Activated T-helper 17 cell treated with anti-CD3 and anti-CD28 coated beads, Interleukin-2, amount 50 U/mL, for 72 hours (primary cell): Measurements from ENCODE around the gene ANKRD23. TPM values are rescaled to one million over a fixed set of nuclear protein-coding genes. Genes with fewer than 3 reads are reported as not detected.
A peak's percentile ranks its signal among the peaks of the same experiment; 100 is the strongest.

ENCODE experiments used
- ATAC-seq: fragments of 150-1000 bp; cut with Tn5 transposase; replicated peaks from 2 replicates; pipeline ENCODE4 v1.10.0; 2021; ENCODE audit warnings: mild to moderate bottlenecking, moderate library complexity
- H3K27ac Mint-ChIP-seq: one replicate; pipeline ENCODE4 v1.8.0; 2022; ENCODE audit warnings: mixed read lengths
- H3K27me3 Mint-ChIP-seq: one replicate; pipeline ENCODE4 v1.8.0; 2022; ENCODE audit warnings: mixed read lengths
- H3K36me3 Mint-ChIP-seq: one replicate; pipeline ENCODE4 v1.8.0; 2022; ENCODE audit warnings: low read depth, mild to moderate bottlenecking, mixed read lengths
- H3K4me1 Mint-ChIP-seq: one replicate; pipeline ENCODE4 v1.8.0; 2022; ENCODE audit warnings: mixed read lengths
- H3K4me3 Mint-ChIP-seq: one replicate; pipeline ENCODE4 v1.8.0; 2022; ENCODE audit warnings: mild to moderate bottlenecking, mixed read lengths
- H3K9me3 Mint-ChIP-seq: one replicate; pipeline ENCODE4 v1.8.0; 2022; ENCODE audit warnings: mixed read lengths
- total RNA-seq, 2 donors: library from RNA; stranded (reverse); gene quantifications; one replicate each; pipeline ENCODE4 v1.2.3, GENCODE V29; 2022

The ANKRD23 gene
- total RNA-seq, 2 donors from 2014 or later, result 6.8 to 11.7 TPM

- no peak overlapping the region for H3K4me3 Mint-ChIP-seq
- H3K9me3 Mint-ChIP-seq, result no peaks in the 10 kb centered on the region
- no peaks in the 10 kb centered on the region for H3K4me1 Mint-ChIP-seq
- ATAC-seq, result no peak
- H3K27me3 Mint-ChIP-seq, result no peaks in the 10 kb centered on the region
- peaks cover 79% of the 10 kb centered on the region for H3K36me3 Mint-ChIP-seq
- H3K27ac Mint-ChIP-seq, result no peak overlapping the region
Observed at GRCh38 chr2:96826546-96827278, 17.1 kb downstream of the ANKRD23 start.

DNA sequence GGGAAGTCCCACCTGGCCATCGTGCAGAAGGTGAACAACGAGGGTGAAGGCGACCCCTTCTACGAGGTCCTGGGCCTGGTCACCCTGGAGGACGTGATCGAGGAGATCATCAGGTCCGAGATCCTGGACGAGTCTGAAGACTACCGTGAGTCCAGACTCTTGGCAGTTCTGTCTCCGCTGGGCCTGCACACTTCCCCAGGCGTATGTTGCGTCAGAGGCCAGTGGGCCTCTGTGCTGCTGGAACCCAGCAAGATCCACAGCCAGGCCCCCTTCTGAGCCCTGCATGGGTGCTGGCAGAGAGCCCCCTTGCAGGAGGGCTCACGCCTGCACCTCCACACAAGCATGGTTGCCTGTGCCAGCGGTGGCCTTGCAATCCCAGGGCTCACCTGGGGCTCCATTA lies 18.8 kb downstream of the ANKRD23 start:
- ATAC-seq, result no peak
- H3K9me3 Mint-ChIP-seq, result no peaks in the 10 kb centered on the region
- H3K27me3 Mint-ChIP-seq, result no peaks in the 10 kb centered on the region
- H3K4me1 Mint-ChIP-seq, result peaks cover 8% of the 10 kb centered on the region
- no peak overlapping the region for H3K27ac Mint-ChIP-seq
- peaks cover 67% of the 10 kb centered on the region for H3K36me3 Mint-ChIP-seq
- no peak overlapping the region for H3K4me3 Mint-ChIP-seq

DNA sequence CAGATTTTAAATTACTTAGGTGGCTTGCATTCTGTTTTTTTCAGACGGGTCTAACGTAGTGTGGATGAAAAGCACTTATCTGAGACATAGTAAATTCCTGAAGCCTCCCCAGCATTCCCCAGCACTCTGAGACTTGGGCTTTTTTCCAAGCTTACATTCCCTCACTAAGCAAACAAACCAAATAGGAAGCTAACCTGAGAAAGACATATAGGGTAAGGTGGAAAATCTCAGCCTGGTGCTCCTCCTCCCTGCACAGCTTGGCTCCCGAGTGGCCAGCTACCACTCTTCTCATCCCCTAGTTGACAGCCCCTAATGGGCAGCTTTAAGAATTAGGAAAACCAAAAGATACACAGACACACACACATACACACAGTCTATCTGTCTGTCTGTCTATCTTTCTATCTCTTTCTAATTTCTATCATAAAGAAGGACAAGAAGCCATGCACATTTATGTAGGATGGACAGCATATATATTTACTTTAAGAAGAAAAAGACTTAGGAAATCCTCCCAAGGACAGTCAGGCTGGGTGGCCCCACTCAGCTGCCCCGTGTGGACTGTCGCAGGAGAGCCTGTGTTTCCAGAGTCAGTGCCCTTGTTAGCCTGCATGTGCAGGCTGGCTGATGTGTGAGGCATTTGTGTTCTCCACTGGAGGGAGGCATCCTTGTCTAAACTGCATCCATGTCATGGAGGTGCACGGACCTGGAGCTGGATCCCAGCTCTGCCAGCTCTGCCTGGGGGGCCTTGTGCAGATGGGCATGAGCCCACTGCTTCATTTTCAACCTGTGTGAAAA lies 19.5 kb downstream of the ANKRD23 start:
- Mint-ChIP-seq H3K36me3 (peaks cover 65% of the 10 kb centered on the region), H3K4me3 (no peak overlapping the region), H3K9me3 (no peaks in the 10 kb centered on the region), H3K4me1 (peaks cover 15% of the 10 kb centered on the region), H3K27ac (peak overlapping the region; percentile 5), H3K27me3 (no peaks in the 10 kb centered on the region)
- ATAC-seq, result no peak

- no peak overlapping the region for H3K4me3 Mint-ChIP-seq
- peaks cover 65% of the 10 kb centered on the region for H3K36me3 Mint-ChIP-seq
- no peaks in the 10 kb centered on the region for H3K27me3 Mint-ChIP-seq
- ATAC-seq, result no peak
- peaks cover 26% of the 10 kb centered on the region for H3K4me1 Mint-ChIP-seq
- H3K9me3 Mint-ChIP-seq, result no peaks in the 10 kb centered on the region
- H3K27ac Mint-ChIP-seq, result no peak overlapping the region
Observed at GRCh38 chr2:96823198-96823597, 20.6 kb downstream of the ANKRD23 start.

- peaks cover 65% of the 10 kb centered on the region for H3K36me3 Mint-ChIP-seq
- H3K9me3 Mint-ChIP-seq, result no peaks in the 10 kb centered on the region
- no peak for ATAC-seq
- H3K27me3 Mint-ChIP-seq, result no peaks in the 10 kb centered on the region
- H3K27ac Mint-ChIP-seq, result peak overlapping the region; percentile 43
- no peak overlapping the region for H3K4me3 Mint-ChIP-seq
- H3K4me1 Mint-ChIP-seq, result peaks cover 30% of the 10 kb centered on the region
Observed at GRCh38 chr2:96822786-96823185, 21.0 kb downstream of the ANKRD23 start.

DNA sequence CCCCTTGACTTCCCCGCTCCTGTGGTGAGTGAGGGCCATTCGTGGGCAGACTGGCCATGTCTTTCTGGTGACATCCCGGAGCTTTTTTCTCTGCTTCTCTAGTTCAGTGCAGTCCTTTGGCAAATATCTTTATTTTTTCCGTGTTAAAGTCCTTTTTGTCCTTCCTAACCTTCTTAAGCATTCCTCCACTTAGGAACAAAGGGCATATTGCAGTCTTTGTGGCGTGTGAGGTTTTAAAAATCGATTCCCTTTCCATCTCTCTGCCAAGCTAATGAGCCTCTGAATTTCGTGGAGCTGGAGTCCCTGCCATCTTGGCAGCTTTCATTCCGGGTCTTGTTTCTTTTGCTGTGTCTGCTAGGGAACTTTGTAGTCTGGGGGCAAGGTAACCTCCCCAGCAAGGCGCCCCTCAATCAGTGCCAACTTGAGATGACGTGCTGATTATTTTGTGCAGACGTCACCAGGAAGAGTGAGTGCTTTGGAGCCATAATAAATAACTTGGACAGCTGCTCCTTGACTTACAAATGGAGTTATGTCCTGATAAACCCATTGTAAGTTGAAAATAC lies 22.6 kb downstream of the ANKRD23 start:
- peaks cover 32% of the 10 kb centered on the region for H3K4me1 Mint-ChIP-seq
- peak overlapping the region; percentile 78 for H3K27ac Mint-ChIP-seq
- ATAC-seq, result no peak
- peaks cover 56% of the 10 kb centered on the region for H3K36me3 Mint-ChIP-seq
- no peaks in the 10 kb centered on the region for H3K9me3 Mint-ChIP-seq
- no peak overlapping the region for H3K4me3 Mint-ChIP-seq
- no peaks in the 10 kb centered on the region for H3K27me3 Mint-ChIP-seq

- peak overlapping the region; percentile 84 for H3K4me3 Mint-ChIP-seq
- no peak for ATAC-seq
- H3K9me3 Mint-ChIP-seq, result no peaks in the 10 kb centered on the region
- H3K27ac Mint-ChIP-seq, result peak overlapping the region; percentile 78
- H3K4me1 Mint-ChIP-seq, result peaks cover 37% of the 10 kb centered on the region
- peaks cover 48% of the 10 kb centered on the region for H3K36me3 Mint-ChIP-seq
- no peaks in the 10 kb centered on the region for H3K27me3 Mint-ChIP-seq
Observed at GRCh38 chr2:96819876-96820511, 23.8 kb downstream of the ANKRD23 start.

DNA sequence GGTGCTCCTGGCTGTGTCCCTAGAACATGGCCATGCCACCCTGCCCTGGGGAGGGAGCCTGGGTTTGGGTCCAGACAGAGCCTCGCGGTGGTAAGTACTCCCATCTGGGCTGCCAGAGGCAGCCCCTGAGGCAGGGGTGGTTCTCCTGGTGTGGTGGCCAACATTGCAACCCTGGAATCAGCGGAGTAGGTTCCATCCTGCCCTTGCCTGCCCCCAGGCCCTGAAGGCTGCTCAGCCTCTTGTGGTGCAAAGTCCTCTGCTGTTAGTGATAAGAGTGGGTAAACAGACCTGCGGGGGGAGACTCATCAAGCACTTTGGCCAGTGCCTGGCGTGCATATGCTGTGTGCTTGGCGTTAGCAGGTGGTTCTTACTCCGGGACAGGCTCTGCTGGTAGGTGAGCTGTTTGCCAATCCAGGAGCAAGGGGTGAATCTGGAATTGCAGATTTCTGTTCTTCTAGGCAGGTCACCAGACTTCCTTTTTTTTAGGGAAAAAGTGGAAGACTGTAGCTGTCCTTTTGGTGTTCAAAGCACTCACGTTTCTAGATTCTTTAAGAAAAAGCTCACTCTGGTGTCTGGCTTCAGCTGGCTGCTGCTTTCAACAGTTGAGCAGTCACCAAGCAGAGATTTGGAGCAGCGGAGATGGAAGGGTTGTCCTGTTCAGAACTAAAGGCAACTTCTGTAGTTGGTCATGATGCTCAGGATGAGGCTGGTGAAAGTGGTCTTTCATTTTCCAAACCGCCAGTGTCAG lies 24.5 kb downstream of the ANKRD23 start:
- ATAC-seq, result no peak
- Mint-ChIP-seq H3K36me3 (peaks cover 41% of the 10 kb centered on the region), H3K4me1 (peaks cover 38% of the 10 kb centered on the region), H3K9me3 (no peaks in the 10 kb centered on the region), H3K27ac (no peak overlapping the region), H3K27me3 (no peaks in the 10 kb centered on the region), H3K4me3 (peak overlapping the region; percentile 84)

DNA sequence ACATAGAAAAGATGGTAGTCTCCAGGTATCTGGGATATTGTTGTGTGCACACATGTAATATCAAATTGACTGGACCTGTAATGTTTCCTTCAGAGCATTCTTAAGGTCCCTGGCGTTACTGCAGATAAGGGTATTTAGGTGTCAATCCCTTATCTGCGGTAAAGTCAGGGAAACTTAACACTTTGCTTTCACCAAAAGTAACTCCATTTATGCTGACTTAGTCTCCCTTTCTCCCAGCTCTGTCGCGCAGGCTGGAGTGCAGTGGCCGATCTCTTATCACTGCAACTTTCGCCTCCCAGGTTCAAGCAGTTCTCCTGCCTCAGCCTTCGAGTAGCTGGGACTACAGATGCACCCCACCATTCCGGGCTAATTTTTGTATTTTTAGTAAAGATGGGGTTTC lies 25.9 kb downstream of the ANKRD23 start:
- no peak for ATAC-seq
- Mint-ChIP-seq H3K9me3 (no peaks in the 10 kb centered on the region), H3K4me3 (peak overlapping the region; percentile 84), H3K27me3 (no peaks in the 10 kb centered on the region), H3K4me1 (peaks cover 38% of the 10 kb centered on the region), H3K36me3 (peaks cover 37% of the 10 kb centered on the region), H3K27ac (no peak overlapping the region)

GRCh38 chr2:96816836-96817702 lies 26.8 kb downstream of the ANKRD23 start:
- peaks cover 38% of the 10 kb centered on the region for H3K4me1 Mint-ChIP-seq
- no peaks in the 10 kb centered on the region for H3K27me3 Mint-ChIP-seq
- ATAC-seq, result no peak
- H3K4me3 Mint-ChIP-seq, result peak overlapping the region; percentile 84
- H3K36me3 Mint-ChIP-seq, result peaks cover 31% of the 10 kb centered on the region
- H3K27ac Mint-ChIP-seq, result no peak overlapping the region
- no peaks in the 10 kb centered on the region for H3K9me3 Mint-ChIP-seq

GRCh38 chr2:96816127-96816835 lies 27.5 kb downstream of the ANKRD23 start, which contains the start of gene CNNM3:
CNNM3 (plus strand) TSS chr2:96816268; CDS start chr2:96816278, 10 bp downstream.
- Mint-ChIP-seq H3K9me3 (no peaks in the 10 kb centered on the region), H3K27me3 (no peaks in the 10 kb centered on the region), H3K4me1 (peaks cover 38% of the 10 kb centered on the region), H3K4me3 (peak within 1 kb of the TSS; percentile 85), H3K27ac (peak within 1 kb of the TSS; percentile 67), H3K36me3 (peaks cover 30% of the 10 kb centered on the region)
- peak; percentile 94 for ATAC-seq

GRCh38 chr2:96815326-96816126 lies 28.3 kb downstream of the ANKRD23 start:
- Mint-ChIP-seq H3K4me3 (peak overlapping the region; percentile 85), H3K27me3 (no peaks in the 10 kb centered on the region), H3K27ac (peak overlapping the region; percentile 67), H3K4me1 (peaks cover 35% of the 10 kb centered on the region), H3K36me3 (peaks cover 29% of the 10 kb centered on the region), H3K9me3 (no peaks in the 10 kb centered on the region)
- peak; percentile 4 for ATAC-seq
